Epidermal melanocyte (primary cell): ENCODE measurements around the gene BHLHA15.

ENCODE experiments used
- DNase-seq: peaks from one replicate; pipeline ENCODE4 v3.0.0; 2011; ENCODE audit warnings: low spot score; ENCODE audit not compliant: insufficient read length

The BHLHA15 gene

GRCh38 chr7:98240961-98241673 lies 29.9 kb downstream of the BHLHA15 start:
- peak; percentile 75 for DNase-seq

GRCh38 chr7:98241674-98242241 lies 30.5 kb downstream of the BHLHA15 start:
- DNase-seq: peak; percentile 10

GRCh38 chr7:98242342-98242741 lies 31.1 kb downstream of the BHLHA15 start:
- no peak for DNase-seq

GRCh38 chr7:98242934-98243333 lies 31.7 kb downstream of the BHLHA15 start:
- no peak for DNase-seq

- DNase-seq: peak; percentile 12
These were observed 33.6 kb downstream of the BHLHA15 start for GRCh38 chr7:98244871-98245270.

- DNase-seq: no peak
These were observed 36.9 kb downstream of the BHLHA15 start for GRCh38 chr7:98248156-98248555.

GRCh38 chr7:98249106-98249505 lies 37.9 kb downstream of the BHLHA15 start:
- DNase-seq: no peak

- DNase-seq: no peak
These were observed 39.5 kb downstream of the BHLHA15 start for GRCh38 chr7:98250789-98251188.

GRCh38 chr7:98251231-98251600 lies 40.0 kb downstream of the BHLHA15 start:
- DNase-seq: no peak

- DNase-seq: peak; percentile 99
These were observed 40.6 kb downstream of the BHLHA15 start, which contains the start of gene TECPR1 for GRCh38 chr7:98251601-98252424. Gene TECPR1, minus strand, starts transcription at chr7:98252232. Its CDS starts 6,086 bp downstream, at chr7:98246146.

GRCh38 chr7:98252425-98253054 lies 41.3 kb downstream of the BHLHA15 start:
- no peak for DNase-seq

- no peak for DNase-seq
These were observed 43.3 kb downstream of the BHLHA15 start for GRCh38 chr7:98254516-98254915.

GRCh38 chr7:98254951-98255610 lies 43.8 kb downstream of the BHLHA15 start:
- no peak for DNase-seq

GRCh38 chr7:98256431-98256830 lies 45.2 kb downstream of the BHLHA15 start:
- no peak for DNase-seq

- DNase-seq: no peak
These were observed 46.5 kb downstream of the BHLHA15 start for GRCh38 chr7:98257701-98258100.
